Epithelial cell of esophagus (primary cell): ENCODE results near the gene RMND5A.
A peak's percentile ranks its signal among the peaks of the same experiment; 100 is the strongest.

ENCODE experiments used
- DNase-seq: peaks from one replicate; pipeline ENCODE4 v3.0.0; 2010; ENCODE audit warnings: low read depth
- H3K4me3 ChIP-seq: 2 replicates; pipeline ENCODE4 v1.5.1; 2011; ENCODE audit warnings: mild to moderate bottlenecking, low read length, control low read depth
- CTCF ChIP-seq: IDR thresholded peaks from 2 replicates; pipeline ENCODE4 v1.5.1; 2011; ENCODE audit warnings: low read depth, mild to moderate bottlenecking, low read length, control low read depth, inconsistent platforms; ENCODE audit not compliant: insufficient read depth; ENCODE audit errors: missing control alignments

Gene RMND5A

GRCh38 chr2:86807133-86807467, 87.0 kb downstream of the RMND5A start:
- peak overlapping the region; percentile 64 for H3K4me3 ChIP-seq
- DNase-seq = no peak
- no peak for TF ChIP-seq CTCF

GRCh38 chr2:86807468-86808275, 87.6 kb downstream of the RMND5A start:
- TF ChIP-seq CTCF = no peak

GRCh38 chr2:86808315-86809161, 88.4 kb downstream of the RMND5A start:
- peak; percentile 86 for TF ChIP-seq CTCF
- DNase-seq = peak; percentile 87
- peak overlapping the region; percentile 64 for H3K4me3 ChIP-seq

More at GRCh38 chr2:86807468-86808275, 87.6 kb downstream of the RMND5A start:
- peak; percentile 86 for DNase-seq
- H3K4me3 ChIP-seq = peak overlapping the region; percentile 64

- no peak for DNase-seq
- no peak for TF ChIP-seq CTCF
- no peak overlapping the region for H3K4me3 ChIP-seq
Observed at GRCh38 chr2:86809481-86810121, 89.5 kb downstream of the RMND5A start.

GRCh38 chr2:86815611-86816010, 95.5 kb downstream of the RMND5A start:
- DNase-seq = peak; percentile 17
- H3K4me3 ChIP-seq = no peak overlapping the region
- TF ChIP-seq CTCF = no peak

GRCh38 chr2:86818114-86818801, 98.2 kb downstream of the RMND5A start:
- no peak overlapping the region for H3K4me3 ChIP-seq
- TF ChIP-seq CTCF = no peak
- no peak for DNase-seq
